ENCODE results near the gene MRPL12.

MRPL12 gene

DNA sequence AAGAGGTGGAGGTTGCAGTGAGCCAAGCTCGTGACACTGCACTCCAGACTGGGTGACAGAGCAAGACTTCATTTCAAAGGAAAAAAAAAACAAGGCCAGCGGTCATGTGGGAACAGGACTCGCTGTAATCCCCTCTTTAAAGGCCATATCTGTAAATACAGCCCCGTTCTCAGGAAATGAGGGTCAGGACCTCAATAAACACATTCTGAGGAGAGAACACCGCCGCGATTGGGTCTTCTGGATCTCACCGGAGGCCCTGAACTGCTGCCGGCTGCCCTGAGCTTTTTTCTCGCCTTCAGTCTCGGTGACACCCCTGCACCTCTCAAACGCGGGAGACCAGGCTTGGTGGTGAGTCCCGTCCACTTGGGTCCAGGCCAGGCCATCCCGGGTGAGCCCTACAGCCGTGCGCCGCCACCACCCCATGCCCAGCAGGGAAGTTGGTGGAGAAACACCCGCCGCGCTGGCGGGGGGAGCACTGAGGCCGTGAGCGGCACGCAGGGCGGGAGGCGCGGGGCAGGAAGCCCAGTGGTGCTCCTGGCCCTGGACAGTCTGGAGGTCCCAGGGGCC is 37.3 kb downstream of the MRPL12 start:
- DNase-seq (ENCODE audit: low read depth, low spot score), result no peak

DNA sequence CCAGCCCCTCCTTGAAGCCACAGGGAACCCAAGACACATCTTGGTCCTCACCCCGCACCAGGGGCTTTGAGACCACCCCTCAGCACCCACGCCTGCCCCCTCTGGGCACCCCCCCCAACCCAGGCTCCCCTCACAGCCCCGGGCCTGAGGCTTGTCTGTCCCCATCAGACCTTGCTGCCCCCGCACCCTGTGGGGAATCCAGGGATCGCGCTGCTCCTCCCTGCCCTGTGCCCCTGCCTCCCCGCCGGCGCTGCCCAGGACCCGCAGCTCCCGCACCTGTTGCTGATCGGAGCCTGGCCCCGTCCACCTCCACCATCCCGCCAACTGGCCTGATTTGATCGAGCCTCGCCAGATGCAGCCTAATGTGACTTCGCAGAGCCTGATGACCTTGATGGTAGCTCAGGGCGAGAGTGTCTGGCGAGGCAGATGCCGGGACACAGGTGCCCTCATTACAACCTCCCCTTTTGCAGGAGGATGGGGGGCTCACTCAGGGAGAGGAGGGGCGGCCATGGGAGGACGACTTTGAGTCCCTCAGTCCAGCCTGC is 38.0 kb downstream of the MRPL12 start:
- no peak for DNase-seq (ENCODE audit: low read depth, low spot score)

DNA sequence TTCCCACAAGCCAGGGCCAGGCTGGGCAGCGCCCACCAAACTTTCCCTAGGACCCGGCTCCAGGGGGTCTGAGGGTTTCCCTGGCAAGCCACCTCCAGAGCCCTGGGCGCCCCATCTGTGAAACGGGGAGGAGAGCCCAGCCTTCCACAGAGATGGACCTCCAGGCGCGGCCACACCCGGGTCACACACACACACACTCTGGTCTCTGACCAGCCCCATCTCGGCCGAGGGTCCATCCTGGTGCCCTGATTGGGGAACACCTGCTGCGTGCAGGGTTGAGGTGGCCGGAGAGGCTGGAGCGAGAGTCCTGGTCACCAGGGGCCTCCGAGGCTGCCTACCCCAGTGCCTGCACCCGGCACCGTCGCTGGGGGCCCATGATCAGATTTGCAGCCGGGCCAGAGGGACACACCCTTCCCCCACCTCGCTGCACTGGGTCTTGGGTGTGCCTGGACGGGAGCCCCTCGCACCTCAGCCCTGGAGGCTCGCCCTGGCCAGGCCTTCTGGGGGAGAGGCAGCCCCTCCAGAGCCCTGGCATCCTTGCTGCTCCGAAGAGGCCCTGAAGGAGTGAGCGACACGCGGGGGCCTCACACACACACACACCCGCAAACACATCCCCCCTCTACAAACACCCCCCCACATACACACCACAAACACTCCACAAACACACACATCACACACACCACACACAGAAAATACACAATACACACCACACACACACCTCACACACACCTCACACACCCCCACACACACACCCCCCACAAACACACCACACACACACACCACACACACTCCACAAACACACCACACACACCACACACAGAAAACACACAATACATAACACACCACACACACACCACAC is 38.7 kb downstream of the MRPL12 start:
- no peak for DNase-seq (ENCODE audit: low read depth, low spot score)

Measured in astrocyte of the hippocampus (primary cell).